PC-3 (cell line): ENCODE measurements around the gene AKIRIN2. TPM values are rescaled to one million over a fixed set of nuclear protein-coding genes. Genes with fewer than 3 reads are reported as not detected.
"Not testable (repeated sequence)": the region's sequence is repeated elsewhere in the genome, so short reads cannot be mapped to it uniquely, and the experiment has no call there.

Source experiments
- ATAC-seq: fragments of 200-7000 bp; cut with Tn5 transposase; 2 replicates; pipeline ENCODE4 v1.9.1; 2020; ENCODE audit warnings: mild to moderate bottlenecking, moderate library complexity
- BruUV-seq: library from RNA; stranded (reverse); fragments of 400-500 nt; replicated peaks from 2 replicates; lab custom pipeline; 2021; lab: Mats Ljungman, UMichigan
- CTCF ChIA-PET: fragments of 300-600 bp; sonication (Branson Sonifier 250); formaldehyde crosslinking; loops from one replicate; lab custom pipeline; 2022; ENCODE audit warnings: antibody characterized with exemption; lab: Charles Lee
- POLR2A ChIA-PET: fragments of 300-600 bp; sonication (Branson Sonifier 250); formaldehyde crosslinking; loops from one replicate; lab custom pipeline; 2022; ENCODE audit warnings: antibody characterized with exemption; ENCODE audit not compliant: unreplicated experiment; lab: Charles Lee
- DNase-seq: peaks from one replicate; pipeline ENCODE4 v3.0.0-alpha.2; 2015
- H2AFZ ChIP-seq: fragments of 300-600 bp; sonication (generic); 2 replicates; pipeline ENCODE4 v1.6.0; 2016; ENCODE audit warnings: antibody characterized with exemption, low read length
- H3F3A ChIP-seq: fragments of 300-600 bp; sonication (generic); one replicate; pipeline ENCODE4 v1.6.0; 2017; ENCODE audit warnings: antibody characterized with exemption, low read length, control low read depth, mild to moderate bottlenecking; ENCODE audit not compliant: unreplicated experiment
- H3K27ac ChIP-seq: fragments of 300-600 bp; sonication (generic); 2 replicates; pipeline ENCODE4 v1.5.1; 2016; ENCODE audit warnings: mild to moderate bottlenecking, low read length
- H3K27me3 ChIP-seq: fragments of 300-600 bp; sonication (generic); 2 replicates; pipeline ENCODE4 v1.6.1; 2016; ENCODE audit warnings: low read length, mixed read lengths
- H3K36me3 ChIP-seq: fragments of 300-600 bp; sonication (generic); 2 replicates; pipeline ENCODE4 v1.6.1; 2016; ENCODE audit warnings: low read depth, mixed run types, low read length, mixed read lengths
- H3K4me1 ChIP-seq: fragments of 300-600 bp; sonication (generic); 2 replicates; pipeline ENCODE4 v1.5.1; 2016; ENCODE audit warnings: low read length; ENCODE audit not compliant: insufficient read depth
- H3K4me2 ChIP-seq: fragments of 300-600 bp; sonication (generic); 2 replicates; pipeline ENCODE4 v1.6.0; 2016; ENCODE audit warnings: low read length
- H3K4me3 ChIP-seq: fragments of 300-600 bp; sonication (generic); 2 replicates; pipeline ENCODE4 v1.5.1; 2016; ENCODE audit warnings: mild to moderate bottlenecking, low read length, mixed read lengths
- H3K79me2 ChIP-seq: fragments of 300-600 bp; sonication (generic); 2 replicates; pipeline ENCODE4 v1.6.1; 2017; ENCODE audit warnings: low read length, mixed read lengths
- H3K9ac ChIP-seq: fragments of 300-600 bp; sonication (generic); 2 replicates; pipeline ENCODE4 v1.6.0; 2016; ENCODE audit warnings: mild to moderate bottlenecking, low read length
- H3K9me2 ChIP-seq: fragments of 300-600 bp; sonication (generic); replicated peaks from 2 replicates; pipeline ENCODE4 v1.6.1; 2016; ENCODE audit warnings: mixed run types, low read length, mixed read lengths
- H3K9me3 ChIP-seq: fragments of 300-600 bp; sonication (generic); 2 replicates; pipeline ENCODE4 v1.6.1; 2016; ENCODE audit warnings: low read length, mixed read lengths
- H4K20me1 ChIP-seq: fragments of 300-600 bp; sonication (generic); 2 replicates; pipeline ENCODE4 v1.6.1; 2016; ENCODE audit warnings: low read length, mixed read lengths
- EZH2 ChIP-seq: fragments of 300-600 bp; sonication (generic); IDR thresholded peaks from one replicate; pipeline ENCODE4 v1.6.1; 2017; ENCODE audit warnings: antibody characterized with exemption, mild to moderate bottlenecking, low read length; ENCODE audit not compliant: unreplicated experiment
- EZH2phosphoT487 ChIP-seq: fragments of 300-600 bp; sonication (generic); IDR thresholded peaks from 2 replicates; pipeline ENCODE4 v1.6.1; 2018; ENCODE audit warnings: mild to moderate bottlenecking, antibody characterized with exemption, low read length, borderline replicate concordance
- intact Hi-C: fragments of 100-400 bp; cut with micrococcal nuclease; formaldehyde crosslinking; loops from 2 replicates; pipeline ENCODE4 v1.9.0; 2023
- total RNA-seq: library from RNA; depleted of rRNA; stranded (reverse); fragments of >200 nt; gene quantifications from 2 replicates; pipeline ENCODE4 v1.2.3, GENCODE V29; 2014
- TF ChIP-seq, protein P1 (sequence below): fragments of 300-600 bp; sonication (generic); conservative IDR thresholded peaks from 2 replicates; pipeline ENCODE4 v1.5.1; 2017; ENCODE audit warnings: antibody characterized with exemption, low read depth, mild to moderate bottlenecking, low read length

The AKIRIN2 gene
- total RNA-seq, 1 experiment from 2014 or later: 15.1 TPM

DNA sequence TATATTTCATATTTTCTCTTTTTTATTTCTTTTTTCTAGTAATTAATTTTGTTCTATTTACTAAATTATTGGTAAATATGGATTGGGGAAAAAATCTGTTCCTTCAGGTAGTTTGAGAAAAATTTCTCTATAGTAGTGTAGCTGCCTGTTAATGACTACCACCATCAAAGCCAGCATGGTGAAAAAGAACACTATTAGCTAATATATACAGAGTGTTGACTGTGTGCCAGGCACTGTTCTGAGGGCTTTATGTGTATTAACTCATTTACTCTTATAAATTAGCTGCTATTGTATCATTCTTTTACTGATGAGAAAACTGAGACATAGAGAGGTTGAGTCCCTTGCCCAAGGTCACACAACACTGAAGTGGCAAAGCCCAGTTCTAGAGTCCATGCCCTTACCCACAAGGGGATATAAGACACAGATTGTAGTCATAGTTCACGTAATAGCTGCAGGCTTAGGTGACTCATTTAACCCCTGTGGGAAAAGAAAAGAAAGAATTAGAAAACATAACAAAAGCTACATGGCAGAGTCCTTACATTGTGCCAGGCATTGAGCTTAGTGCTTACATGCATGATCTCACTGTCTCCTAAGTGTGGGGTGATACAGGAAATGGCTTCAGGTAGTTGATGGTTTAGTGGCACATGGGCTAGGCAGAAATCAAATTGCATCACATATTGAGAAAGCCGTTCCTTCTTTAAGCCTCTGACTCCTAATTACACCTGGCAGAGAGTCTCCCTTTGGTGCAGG is 12.2 kb upstream of the AKIRIN2 start:
- Histone ChIP-seq H3K36me3 (no peaks in the 10 kb centered on the region), H3K27ac (peak overlapping the region; percentile 75), H3K4me3 (no peak overlapping the region), H2AFZ (no peak overlapping the region), H3K27me3 (no peaks in the 10 kb centered on the region), H3K79me2 (no peaks in the 10 kb centered on the region), H3K4me1 (peaks cover 17% of the 10 kb centered on the region), H3K4me2 (no peak overlapping the region), H4K20me1 (no peaks in the 10 kb centered on the region), H3F3A (no peaks in the 10 kb centered on the region), H3K9me3 (no peaks in the 10 kb centered on the region), H3K9ac (peak overlapping the region; percentile 12; the same call in 1 of the 2 replicates), H3K9me2 (no peaks in the 10 kb centered on the region)
- peak; percentile 67 for DNase-seq
- POLR2A ChIA-PET: no interaction called here
- CTCF ChIA-PET: no interaction called here
- intact Hi-C loops: no loop called here
- peak; percentile 64 for ATAC-seq
- BruUV-seq: no TSS peak
- TF ChIP-seq, protein P1, sequence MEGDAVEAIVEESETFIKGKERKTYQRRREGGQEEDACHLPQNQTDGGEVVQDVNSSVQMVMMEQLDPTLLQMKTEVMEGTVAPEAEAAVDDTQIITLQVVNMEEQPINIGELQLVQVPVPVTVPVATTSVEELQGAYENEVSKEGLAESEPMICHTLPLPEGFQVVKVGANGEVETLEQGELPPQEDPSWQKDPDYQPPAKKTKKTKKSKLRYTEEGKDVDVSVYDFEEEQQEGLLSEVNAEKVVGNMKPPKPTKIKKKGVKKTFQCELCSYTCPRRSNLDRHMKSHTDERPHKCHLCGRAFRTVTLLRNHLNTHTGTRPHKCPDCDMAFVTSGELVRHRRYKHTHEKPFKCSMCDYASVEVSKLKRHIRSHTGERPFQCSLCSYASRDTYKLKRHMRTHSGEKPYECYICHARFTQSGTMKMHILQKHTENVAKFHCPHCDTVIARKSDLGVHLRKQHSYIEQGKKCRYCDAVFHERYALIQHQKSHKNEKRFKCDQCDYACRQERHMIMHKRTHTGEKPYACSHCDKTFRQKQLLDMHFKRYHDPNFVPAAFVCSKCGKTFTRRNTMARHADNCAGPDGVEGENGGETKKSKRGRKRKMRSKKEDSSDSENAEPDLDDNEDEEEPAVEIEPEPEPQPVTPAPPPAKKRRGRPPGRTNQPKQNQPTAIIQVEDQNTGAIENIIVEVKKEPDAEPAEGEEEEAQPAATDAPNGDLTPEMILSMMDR: no peak
- no peak for TF ChIP-seq EZH2
- no peak for TF ChIP-seq EZH2phosphoT487

DNA sequence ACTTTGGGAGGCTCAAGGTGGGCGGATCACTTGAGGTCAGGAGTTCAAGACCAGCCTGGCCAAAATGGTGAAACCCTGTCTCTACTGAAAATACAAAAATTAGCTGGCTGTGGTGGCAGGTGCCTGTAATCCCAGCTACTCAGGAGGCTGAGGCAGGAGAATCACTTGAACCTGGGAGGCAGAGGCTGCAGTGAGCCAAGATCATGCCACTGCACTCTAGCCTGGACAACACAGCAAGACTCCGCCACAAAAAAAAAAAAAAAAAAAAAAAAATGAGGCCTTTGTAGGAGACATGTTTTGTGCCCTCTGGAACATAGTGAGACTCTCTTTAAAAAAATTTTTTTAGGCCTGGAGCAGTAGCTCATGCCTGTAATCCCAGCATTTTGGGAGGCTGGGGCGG is 10.7 kb upstream of the AKIRIN2 start:
- H3K9me3 ChIP-seq, ATAC-seq, H3K27ac ChIP-seq, H3K27me3 ChIP-seq, H3K4me3 ChIP-seq, H3K9ac ChIP-seq, POLR2A ChIA-PET, H3K4me2 ChIP-seq, DNase-seq, H3K36me3 ChIP-seq, BruUV-seq, CTCF ChIA-PET, H3F3A ChIP-seq, H4K20me1 ChIP-seq, H2AFZ ChIP-seq, H3K79me2 ChIP-seq, intact Hi-C loops, H3K9me2 ChIP-seq: not testable (repeated sequence)
- peaks cover 13% of the 10 kb centered on the region for H3K4me1 ChIP-seq

DNA sequence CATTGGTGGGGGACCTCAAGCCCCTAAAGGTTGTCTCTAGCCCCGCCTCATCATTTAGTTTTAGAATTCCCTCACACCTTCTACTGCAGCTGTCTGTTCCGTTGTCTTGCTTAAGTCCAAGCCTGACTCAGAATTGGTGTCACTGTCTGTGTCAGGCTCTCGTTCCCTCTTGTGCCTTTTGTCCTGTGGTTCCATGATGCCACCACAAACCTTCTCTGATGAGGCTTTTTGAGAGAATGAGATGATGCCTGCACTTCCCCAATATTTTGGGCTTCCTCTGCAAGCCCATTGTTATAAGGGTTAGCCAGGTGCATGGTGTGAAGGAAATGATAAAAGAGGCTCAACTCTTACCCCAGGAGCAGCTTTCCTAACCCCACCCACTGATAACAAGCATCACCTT is 8.1 kb upstream of the AKIRIN2 start:
- BruUV-seq: no TSS peak
- no peak overlapping the region for H3K4me2 ChIP-seq
- no peaks in the 10 kb centered on the region for H3K27me3 ChIP-seq
- no peak overlapping the region for H3K4me3 ChIP-seq
- no peaks in the 10 kb centered on the region for H4K20me1 ChIP-seq
- H3F3A ChIP-seq: no peaks in the 10 kb centered on the region
- ChIA-PET CTCF (no interaction called here), POLR2A (no interaction called here)
- H3K9me3 ChIP-seq: no peaks in the 10 kb centered on the region
- H2AFZ ChIP-seq: no peak overlapping the region
- no peaks in the 10 kb centered on the region for H3K79me2 ChIP-seq
- H3K4me1 ChIP-seq: peaks cover 33% of the 10 kb centered on the region
- H3K9me2 ChIP-seq: no peaks in the 10 kb centered on the region
- no peak overlapping the region for H3K27ac ChIP-seq
- no peaks in the 10 kb centered on the region for H3K36me3 ChIP-seq
- H3K9ac ChIP-seq: no peak overlapping the region
- TF ChIP-seq, protein P1: no peak
- TF ChIP-seq EZH2phosphoT487 (no peak), EZH2 (no peak)
- ATAC-seq (no peak), DNase-seq (no peak)
- intact Hi-C loops: no loop called here

DNA sequence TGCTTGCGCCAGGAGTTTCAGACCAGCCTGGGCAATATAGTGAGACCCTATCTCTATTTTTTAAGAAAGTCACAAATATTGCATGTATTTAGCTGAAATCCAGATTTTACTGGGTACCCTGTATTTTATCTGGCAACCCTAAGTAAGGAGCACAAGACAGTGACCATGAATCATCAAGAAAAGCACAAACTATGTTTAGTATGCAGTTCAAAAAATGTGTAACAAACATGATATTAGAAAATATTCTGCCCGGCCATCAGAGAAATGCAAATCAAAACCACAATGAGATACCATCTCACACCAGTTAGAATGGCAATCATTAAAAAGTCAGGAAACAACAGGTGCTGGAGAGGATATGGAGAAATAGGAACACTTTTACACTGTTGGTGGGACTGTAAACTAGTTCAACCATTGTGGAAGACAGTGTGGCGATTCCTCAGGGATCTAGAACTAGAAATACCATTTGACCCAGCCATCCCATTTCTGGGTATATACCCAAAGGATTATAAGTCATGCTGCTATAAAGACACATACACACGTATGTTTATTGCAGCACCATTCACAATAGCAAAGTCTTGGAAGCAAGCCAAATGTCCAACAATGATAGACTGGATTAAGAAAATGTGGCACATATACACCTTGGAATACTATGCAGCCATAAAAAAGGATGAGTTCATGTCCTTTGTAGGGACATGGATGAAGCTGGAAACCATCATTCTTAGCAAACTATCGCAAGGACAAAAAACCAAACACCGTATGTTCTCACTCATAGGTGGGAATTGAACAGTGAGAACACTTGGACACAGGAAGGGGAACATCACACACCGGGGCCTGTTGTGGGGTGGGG is 6.8 kb upstream of the AKIRIN2 start:
- ATAC-seq, H3K9me2 ChIP-seq, H3K36me3 ChIP-seq, POLR2A ChIA-PET, H4K20me1 ChIP-seq, H3K79me2 ChIP-seq, H2AFZ ChIP-seq, H3K9me3 ChIP-seq, BruUV-seq, H3K4me3 ChIP-seq, H3K4me2 ChIP-seq, H3K27ac ChIP-seq, CTCF ChIA-PET, H3K27me3 ChIP-seq, H3F3A ChIP-seq, H3K9ac ChIP-seq, intact Hi-C loops, DNase-seq: not testable (repeated sequence)
- H3K4me1 ChIP-seq: peaks cover 30% of the 10 kb centered on the region
